SU-DHL-6 (cell line): Measurements from ENCODE around the gene KLF18.

Source experiments
- H2AFZ ChIP-seq: fragments of 200-600 bp; sonication (generic); 2 replicates; pipeline ENCODE4 v1.6.1; 2014; ENCODE audit warnings: low read depth, mild to moderate bottlenecking, moderate library complexity, mixed read lengths, antibody characterized with exemption, low read length; ENCODE audit not compliant: severe bottlenecking
- H3F3A ChIP-seq: fragments of 200-600 bp; shearing (Covaris generic); 2 replicates; pipeline ENCODE4 v1.6.0; 2016; ENCODE audit warnings: antibody characterized with exemption, mild to moderate bottlenecking; ENCODE audit not compliant: insufficient read depth
- H3K27ac ChIP-seq: fragments of 200-600 bp; sonication (generic); 2 replicates; pipeline ENCODE4 v1.5.1; 2016; ENCODE audit warnings: low read depth, mild to moderate bottlenecking, low read length, moderate library complexity, mixed read lengths
- H3K27me3 ChIP-seq: fragments of 200-600 bp; sonication (generic), shearing (Covaris generic); 2 replicates; pipeline ENCODE4 v1.6.0; 2014; ENCODE audit warnings: mild to moderate bottlenecking, low read length
- H3K36me3 ChIP-seq: fragments of 200-600 bp; sonication (generic); 2 replicates; pipeline ENCODE4 v1.6.1; 2014; ENCODE audit warnings: mild to moderate bottlenecking, low read length, mixed read lengths
- H3K4me2 ChIP-seq: fragments of 300-600, 200-600 bp; shearing (Covaris generic), sonication (generic); 2 replicates; pipeline ENCODE4 v1.6.0; 2014; ENCODE audit warnings: low read length, low read depth, mild to moderate bottlenecking; ENCODE audit not compliant: poor library complexity, severe bottlenecking
- H3K4me3 ChIP-seq: fragments of 200-600 bp; sonication (generic); 2 replicates; pipeline ENCODE4 v1.5.1; 2014; ENCODE audit warnings: antibody characterized with exemption, low read length, mild to moderate bottlenecking, mixed read lengths; ENCODE audit not compliant: insufficient read depth, poor library complexity, severe bottlenecking
- H3K79me2 ChIP-seq: fragments of 200-600 bp; sonication (generic); 2 replicates; pipeline ENCODE4 v1.6.1; 2014; ENCODE audit warnings: mild to moderate bottlenecking, low read length, moderate library complexity; ENCODE audit not compliant: insufficient read depth
- H3K9ac ChIP-seq: fragments of 200-600 bp; sonication (generic); 2 replicates; pipeline ENCODE4 v1.7.0; 2014; ENCODE audit warnings: mild to moderate bottlenecking, low read length
- H3K9me2 ChIP-seq: fragments of 200-600 bp; sonication (generic); replicated peaks from 2 replicates; pipeline ENCODE4 v1.6.1; 2014; ENCODE audit warnings: low read length; ENCODE audit not compliant: insufficient read depth
- H3K9me3 ChIP-seq: fragments of 200-600 bp; sonication (generic); 2 replicates; pipeline ENCODE4 v1.6.1; 2014; ENCODE audit warnings: low read length, mixed read lengths; ENCODE audit not compliant: insufficient read depth
- H4K20me1 ChIP-seq: fragments of 200-600 bp; sonication (generic); 2 replicates; pipeline ENCODE4 v1.6.1; 2014; ENCODE audit warnings: low read depth, mild to moderate bottlenecking, antibody characterized with exemption, low read length, moderate library complexity, mixed read lengths
- CTCF ChIP-seq: fragments of 200-600 bp; sonication (generic); IDR thresholded peaks from one replicate; pipeline ENCODE4 v1.5.1; 2017; ENCODE audit warnings: antibody characterized with exemption, mild to moderate bottlenecking, low read length, moderate library complexity; ENCODE audit not compliant: insufficient read depth, poor library complexity, severe bottlenecking
- EZH2phosphoT487 ChIP-seq: fragments of 200-600 bp; sonication (generic), shearing (Covaris generic); conservative IDR thresholded peaks from 2 replicates; pipeline ENCODE4 v1.6.1; 2018; ENCODE audit warnings: mild to moderate bottlenecking, antibody characterized with exemption, low read length, moderate library complexity, mixed read lengths

The KLF18 gene

GRCh38 chr1:44094047-44094446 is 47.4 kb downstream of the KLF18 start:
- Histone ChIP-seq H3K9me3 (no peaks in the 10 kb centered on the region), H3K27me3 (no peaks in the 10 kb centered on the region), H3K4me3 (no peak overlapping the region), H3K27ac (no peak overlapping the region), H3K36me3 (no peaks in the 10 kb centered on the region), H3K9me2 (no peaks in the 10 kb centered on the region), H3F3A (no peaks in the 10 kb centered on the region), H2AFZ (no peak overlapping the region), H3K79me2 (no peaks in the 10 kb centered on the region), H3K9ac (no peak overlapping the region), H4K20me1 (no peaks in the 10 kb centered on the region), H3K4me2 (no peak overlapping the region)
- TF ChIP-seq EZH2phosphoT487 (no peak), CTCF (no peak)

GRCh38 chr1:44090429-44091252 is 50.8 kb downstream of the KLF18 start:
- H3K4me2 ChIP-seq, result no peak overlapping the region
- H2AFZ ChIP-seq, result no peak overlapping the region
- H3K27me3 ChIP-seq, result no peaks in the 10 kb centered on the region; the same call in 1 of the 2 replicates
- no peak for TF ChIP-seq CTCF
- no peak for TF ChIP-seq EZH2phosphoT487
- no peaks in the 10 kb centered on the region for H3K36me3 ChIP-seq
- no peaks in the 10 kb centered on the region for H3K9me3 ChIP-seq
- H3K27ac ChIP-seq, result no peak overlapping the region
- H3K79me2 ChIP-seq, result no peaks in the 10 kb centered on the region
- no peak overlapping the region for H3K4me3 ChIP-seq
- no peaks in the 10 kb centered on the region for H4K20me1 ChIP-seq
- H3K9me2 ChIP-seq, result no peaks in the 10 kb centered on the region
- H3K9ac ChIP-seq, result no peak overlapping the region
- no peaks in the 10 kb centered on the region for H3F3A ChIP-seq

GRCh38 chr1:44089371-44090048 is 51.9 kb downstream of the KLF18 start:
- H3K9me2 ChIP-seq, result no peaks in the 10 kb centered on the region
- H2AFZ ChIP-seq, result no peak overlapping the region
- no peaks in the 10 kb centered on the region; the same call in 1 of the 2 replicates for H3K27me3 ChIP-seq
- H3K9me3 ChIP-seq, result no peaks in the 10 kb centered on the region
- no peaks in the 10 kb centered on the region for H3K79me2 ChIP-seq
- H4K20me1 ChIP-seq, result no peaks in the 10 kb centered on the region
- no peaks in the 10 kb centered on the region for H3F3A ChIP-seq
- H3K9ac ChIP-seq, result no peak overlapping the region
- no peak overlapping the region for H3K4me3 ChIP-seq
- no peak overlapping the region for H3K27ac ChIP-seq
- H3K4me2 ChIP-seq, result no peak overlapping the region
- no peak for TF ChIP-seq CTCF
- no peak for TF ChIP-seq EZH2phosphoT487
- H3K36me3 ChIP-seq, result no peaks in the 10 kb centered on the region
